Measurements from ENCODE around the gene KCNJ15. TPM values are rescaled to one million over a fixed set of nuclear protein-coding genes. Genes with fewer than 3 reads are reported as not detected.
"Not testable (repeated sequence)": the region's sequence is repeated elsewhere in the genome, so short reads cannot be mapped to it uniquely, and the experiment has no call there.

Gene KCNJ15
- total RNA-seq, 1 donor, result under 0.01 TPM

GRCh38 chr21:38243732-38244406 is 12.9 kb upstream of the KCNJ15 start:
- H3K4me3 ChIP-seq (ENCODE audit: low read depth, low read length), result no peak overlapping the region
- TF ChIP-seq, protein P1, sequence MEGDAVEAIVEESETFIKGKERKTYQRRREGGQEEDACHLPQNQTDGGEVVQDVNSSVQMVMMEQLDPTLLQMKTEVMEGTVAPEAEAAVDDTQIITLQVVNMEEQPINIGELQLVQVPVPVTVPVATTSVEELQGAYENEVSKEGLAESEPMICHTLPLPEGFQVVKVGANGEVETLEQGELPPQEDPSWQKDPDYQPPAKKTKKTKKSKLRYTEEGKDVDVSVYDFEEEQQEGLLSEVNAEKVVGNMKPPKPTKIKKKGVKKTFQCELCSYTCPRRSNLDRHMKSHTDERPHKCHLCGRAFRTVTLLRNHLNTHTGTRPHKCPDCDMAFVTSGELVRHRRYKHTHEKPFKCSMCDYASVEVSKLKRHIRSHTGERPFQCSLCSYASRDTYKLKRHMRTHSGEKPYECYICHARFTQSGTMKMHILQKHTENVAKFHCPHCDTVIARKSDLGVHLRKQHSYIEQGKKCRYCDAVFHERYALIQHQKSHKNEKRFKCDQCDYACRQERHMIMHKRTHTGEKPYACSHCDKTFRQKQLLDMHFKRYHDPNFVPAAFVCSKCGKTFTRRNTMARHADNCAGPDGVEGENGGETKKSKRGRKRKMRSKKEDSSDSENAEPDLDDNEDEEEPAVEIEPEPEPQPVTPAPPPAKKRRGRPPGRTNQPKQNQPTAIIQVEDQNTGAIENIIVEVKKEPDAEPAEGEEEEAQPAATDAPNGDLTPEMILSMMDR (IDR thresholded peaks at IDR 0.05; ENCODE audit: insufficient read depth, low read depth, low read length), result no peak
- DNase-seq (ENCODE audit: low read depth), result no peak

DNA sequence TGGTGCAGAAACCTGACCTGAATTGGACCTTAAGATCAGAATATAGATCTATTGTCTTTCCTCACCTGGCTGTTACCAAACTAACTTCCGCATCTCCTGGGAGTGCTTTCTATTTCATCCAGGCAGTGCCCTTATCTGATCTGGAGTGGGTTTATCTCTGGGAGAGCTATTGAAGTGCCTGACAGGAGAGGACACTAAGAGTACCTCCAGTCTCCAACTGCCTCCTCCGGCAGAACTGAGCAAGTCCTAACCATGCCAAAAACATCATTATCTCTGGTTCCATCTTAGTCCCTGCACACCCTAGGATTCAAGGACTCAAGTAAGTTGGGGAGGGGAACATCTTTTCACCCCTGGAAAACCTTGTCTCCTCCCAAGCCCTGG is 12.4 kb upstream of the KCNJ15 start:
- no peak for DNase-seq (ENCODE audit: low read depth)
- TF ChIP-seq, protein P1 (IDR thresholded peaks at IDR 0.05; ENCODE audit: insufficient read depth, low read depth, low read length), result no peak

GRCh38 chr21:38244885-38245869 is 11.6 kb upstream of the KCNJ15 start:
- peak; percentile 95 for DNase-seq (ENCODE audit: low read depth)
- TF ChIP-seq, protein P1 (IDR thresholded peaks at IDR 0.05; ENCODE audit: insufficient read depth, low read depth, low read length), result no peak
- no peak overlapping the region for H3K4me3 ChIP-seq (ENCODE audit: low read depth, low read length)

More for the DNA sequence above, 12.4 kb upstream of the KCNJ15 start:
- H3K4me3 ChIP-seq (ENCODE audit: low read depth, low read length), result no peak overlapping the region

DNA sequence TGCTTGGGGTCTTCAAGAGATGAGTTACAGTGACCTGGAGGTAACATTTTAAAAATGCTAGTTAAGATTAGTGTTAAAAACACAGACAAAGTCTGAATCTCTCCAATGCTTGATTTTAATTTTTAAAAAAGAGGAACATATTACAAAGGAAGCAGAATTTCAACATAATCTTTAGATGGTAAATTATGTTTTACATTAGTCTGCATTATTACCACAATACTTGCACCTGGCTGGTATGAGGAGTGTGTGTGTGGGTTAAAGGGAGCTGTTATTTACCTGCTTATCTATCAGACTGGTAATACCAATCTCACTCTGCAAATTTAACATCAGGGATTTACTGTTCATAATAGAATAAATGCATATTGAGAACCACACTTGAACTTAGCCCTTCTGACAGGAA is 10.3 kb upstream of the KCNJ15 start:
- TF ChIP-seq, protein P1 (IDR thresholded peaks at IDR 0.05; ENCODE audit: insufficient read depth, low read depth, low read length), result no peak
- no peak for DNase-seq (ENCODE audit: low read depth)
- H3K4me3 ChIP-seq (ENCODE audit: low read depth, low read length), result no peak overlapping the region

- not testable (repeated sequence) for DNase-seq (ENCODE audit: low read depth); H3K4me3 ChIP-seq (ENCODE audit: low read depth, low read length)
These were observed 9.7 kb upstream of the KCNJ15 start for GRCh38 chr21:38247054-38247453.

GRCh38 chr21:38247738-38248510 is 8.9 kb upstream of the KCNJ15 start:
- no peak for DNase-seq (ENCODE audit: low read depth)
- TF ChIP-seq, protein P1 (IDR thresholded peaks at IDR 0.05; ENCODE audit: insufficient read depth, low read depth, low read length), result no peak

More at GRCh38 chr21:38247738-38248510, 8.9 kb upstream of the KCNJ15 start:
- H3K4me3 ChIP-seq (ENCODE audit: low read depth, low read length), result no peak overlapping the region

All from fibroblast of villous mesenchyme (primary cell).